H9 (cell line): ENCODE results near the gene TIAM2. TPM values are rescaled to one million over a fixed set of nuclear protein-coding genes. Genes with fewer than 3 reads are reported as not detected.

ENCODE experiments used
- DNase-seq: peaks from one replicate; pipeline ENCODE4 v3.0.0-alpha.2; 2017
- H2AFZ ChIP-seq: one replicate; pipeline ENCODE4 v1.6.1; 2013; ENCODE audit warnings: mild to moderate bottlenecking, low read length, control low read depth, moderate library complexity
- H2AK5ac ChIP-seq: 2 replicates; pipeline ENCODE4 v1.6.1; 2013; ENCODE audit warnings: low read length, control low read depth, mixed read lengths; ENCODE audit not compliant: insufficient read length
- H2BK120ac ChIP-seq: one replicate; pipeline ENCODE4 v1.6.1; 2013; ENCODE audit warnings: low read depth, mild to moderate bottlenecking, low read length, control low read depth, inconsistent platforms; ENCODE audit not compliant: poor library complexity, severe bottlenecking
- H2BK12ac ChIP-seq: 2 replicates; pipeline ENCODE4 v1.6.1; 2013; ENCODE audit warnings: low read length, control low read depth, mixed read lengths, low read depth; ENCODE audit not compliant: insufficient read length
- H2BK15ac ChIP-seq: 2 replicates; pipeline ENCODE4 v1.6.1; 2013; ENCODE audit warnings: low read depth, low read length, control low read depth
- H2BK20ac ChIP-seq: one replicate; pipeline ENCODE4 v1.6.1; 2013; ENCODE audit warnings: low read depth, mild to moderate bottlenecking, low read length, control low read depth, inconsistent platforms; ENCODE audit not compliant: poor library complexity, severe bottlenecking
- H2BK5ac ChIP-seq: 2 replicates; pipeline ENCODE4 v1.6.1; 2013; ENCODE audit warnings: low read length, control low read depth, mixed read lengths; ENCODE audit not compliant: insufficient read length
- H3K14ac ChIP-seq: 2 replicates; pipeline ENCODE4 v1.6.1; 2013; ENCODE audit warnings: low read length, control low read depth; ENCODE audit not compliant: insufficient read depth
- H3K18ac ChIP-seq: 2 replicates; pipeline ENCODE4 v1.6.1; 2013; ENCODE audit warnings: low read depth, mild to moderate bottlenecking, mixed read lengths, low read length, control low read depth; ENCODE audit not compliant: insufficient read length
- H3K23ac ChIP-seq: 2 replicates; pipeline ENCODE4 v1.6.1; 2013; ENCODE audit warnings: low read length, control low read depth, mixed read lengths, low read depth; ENCODE audit not compliant: insufficient read length
- H3K23me2 ChIP-seq: 2 replicates; pipeline ENCODE4 v1.6.1; 2013; ENCODE audit warnings: low read depth, mild to moderate bottlenecking, mixed read lengths, low read length, control low read depth; ENCODE audit not compliant: insufficient read length, poor library complexity, severe bottlenecking
- H3K27ac ChIP-seq: 2 replicates; pipeline ENCODE4 v1.5.1; 2013; ENCODE audit warnings: low read length, control low read depth, mixed read lengths, low read depth; ENCODE audit not compliant: insufficient read length
- H3K27me3 ChIP-seq: 2 replicates; pipeline ENCODE4 v1.6.1; 2013; ENCODE audit warnings: low read length, control low read depth, inconsistent platforms; ENCODE audit not compliant: insufficient read depth
- H3K4ac ChIP-seq: 2 replicates; pipeline ENCODE4 v1.6.1; 2013; ENCODE audit warnings: low read depth, mild to moderate bottlenecking, control low read depth, inconsistent platforms, low read length, moderate library complexity
- H3K4me1 ChIP-seq: 2 replicates; pipeline ENCODE4 v1.6.1; 2013; ENCODE audit warnings: low read length, control low read depth, inconsistent platforms; ENCODE audit not compliant: insufficient read depth
- H3K4me2 ChIP-seq: 2 replicates; pipeline ENCODE4 v1.6.1; 2013; ENCODE audit warnings: low read length, control low read depth, mixed read lengths; ENCODE audit not compliant: insufficient read length, insufficient read depth
- H3K56ac ChIP-seq: 2 replicates; pipeline ENCODE4 v1.6.1; 2013; ENCODE audit warnings: low read depth, mild to moderate bottlenecking, mixed read lengths, low read length, control low read depth; ENCODE audit not compliant: insufficient read length
- H3K79me1 ChIP-seq: 2 replicates; pipeline ENCODE4 v1.6.1; 2013; ENCODE audit warnings: low read depth, mild to moderate bottlenecking, moderate library complexity, low read length, control low read depth, inconsistent platforms; ENCODE audit not compliant: insufficient read depth, poor library complexity, severe bottlenecking
- H3K79me2 ChIP-seq: 2 replicates; pipeline ENCODE4 v1.6.1; 2013; ENCODE audit warnings: low read length, control low read depth, inconsistent platforms; ENCODE audit not compliant: insufficient read depth
- H3K9ac ChIP-seq: 2 replicates; pipeline ENCODE4 v1.6.1; 2013; ENCODE audit warnings: low read length, control low read depth, mixed read lengths; ENCODE audit not compliant: insufficient read length; ENCODE audit errors: extremely low read depth
- H3K9me3 ChIP-seq: one replicate; pipeline ENCODE4 v1.6.1; 2013; ENCODE audit warnings: low read depth, low read length, inconsistent platforms; ENCODE audit not compliant: control insufficient read depth
- H3T11ph ChIP-seq: one replicate; pipeline ENCODE4 v1.6.1; 2013; ENCODE audit warnings: mild to moderate bottlenecking, low read length, control low read depth, inconsistent platforms
- H4K20me1 ChIP-seq: one replicate; pipeline ENCODE4 v1.6.1; 2013; ENCODE audit not compliant: control insufficient read depth, insufficient read length, insufficient read depth
- H4K5ac ChIP-seq: 2 replicates; pipeline ENCODE4 v1.6.1; 2013; ENCODE audit warnings: low read depth, mild to moderate bottlenecking, mixed read lengths, low read length, control low read depth; ENCODE audit not compliant: insufficient read length
- H4K8ac ChIP-seq: replicated peaks from 2 replicates; pipeline ENCODE4 v1.6.1; 2013; ENCODE audit warnings: low read length, control low read depth, mixed read lengths, low read depth; ENCODE audit not compliant: insufficient read length
- H4K91ac ChIP-seq: 2 replicates; pipeline ENCODE4 v1.6.1; 2013; ENCODE audit warnings: low read depth, mild to moderate bottlenecking, moderate library complexity, mixed read lengths, low read length, control low read depth; ENCODE audit not compliant: insufficient read length
- H3K27ac Mint-ChIP-seq, 3 experiments: 2 replicates in 2 of 3; 3 replicates in 1 of 3; pipeline ENCODE4 v1.8.0; 2020 to 2021; ENCODE audit warnings: mixed read lengths in 3 of 3, mild to moderate bottlenecking in 1 of 3, moderate library complexity in 1 of 3
- H3K27me3 Mint-ChIP-seq: 2 replicates; pipeline ENCODE4 v1.8.0; 2021; ENCODE audit warnings: low read depth, mild to moderate bottlenecking, moderate library complexity, mixed read lengths
- H3K36me3 Mint-ChIP-seq, 3 experiments: 2 replicates in 2 of 3; 3 replicates in 1 of 3; pipeline ENCODE4 v1.8.0; 2020 to 2021; ENCODE audit warnings: low read depth in 3 of 3, mixed read lengths in 3 of 3; ENCODE audit not compliant: insufficient read depth in 1 of 3
- H3K4me1 Mint-ChIP-seq, 2 experiments: 2 replicates each; pipeline ENCODE4 v1.8.0; 2020; ENCODE audit warnings: mixed read lengths in 2 of 2
- H3K4me3 Mint-ChIP-seq, 2 experiments: 2 replicates in 1 of 2; 3 replicates in 1 of 2; pipeline ENCODE4 v1.8.0; 2020 to 2021; ENCODE audit warnings: mild to moderate bottlenecking in 2 of 2, mixed read lengths in 2 of 2, moderate library complexity in 1 of 2
- H3K9me3 Mint-ChIP-seq, 2 experiments: 2 replicates in 1 of 2; 3 replicates in 1 of 2; pipeline ENCODE4 v1.8.0; 2020; ENCODE audit warnings: mild to moderate bottlenecking in 2 of 2, mixed read lengths in 2 of 2, moderate library complexity in 1 of 2
- CTCF ChIP-seq: fragments of 200-600 bp; sonication (generic); conservative IDR thresholded peaks from 3 replicates; pipeline ENCODE4 v1.8.0; 2021; ENCODE audit warnings: antibody characterized with exemption, mild to moderate bottlenecking
- WGBS: extraction: QIAGEN DNeasy Blood & Tissue Kit; methylation state at CpG from one replicate; pipeline ENCODE4 v1.1.7; 2013; ENCODE audit warnings: missing lambda C conversion rate, low lambda C conversion rate, mixed read lengths; ENCODE audit not compliant: insufficient read length; ENCODE audit errors: extremely low coverage; 5-methylcytosine and 5-hydroxymethylcytosine counted together
- total RNA-seq: library from RNA; stranded (reverse); gene quantifications from 2 replicates; pipeline ENCODE4 v1.2.1, GENCODE V29; 2021

Gene TIAM2
- total RNA-seq, 1 experiment from 2014 or later, result 6.3 TPM

DNA sequence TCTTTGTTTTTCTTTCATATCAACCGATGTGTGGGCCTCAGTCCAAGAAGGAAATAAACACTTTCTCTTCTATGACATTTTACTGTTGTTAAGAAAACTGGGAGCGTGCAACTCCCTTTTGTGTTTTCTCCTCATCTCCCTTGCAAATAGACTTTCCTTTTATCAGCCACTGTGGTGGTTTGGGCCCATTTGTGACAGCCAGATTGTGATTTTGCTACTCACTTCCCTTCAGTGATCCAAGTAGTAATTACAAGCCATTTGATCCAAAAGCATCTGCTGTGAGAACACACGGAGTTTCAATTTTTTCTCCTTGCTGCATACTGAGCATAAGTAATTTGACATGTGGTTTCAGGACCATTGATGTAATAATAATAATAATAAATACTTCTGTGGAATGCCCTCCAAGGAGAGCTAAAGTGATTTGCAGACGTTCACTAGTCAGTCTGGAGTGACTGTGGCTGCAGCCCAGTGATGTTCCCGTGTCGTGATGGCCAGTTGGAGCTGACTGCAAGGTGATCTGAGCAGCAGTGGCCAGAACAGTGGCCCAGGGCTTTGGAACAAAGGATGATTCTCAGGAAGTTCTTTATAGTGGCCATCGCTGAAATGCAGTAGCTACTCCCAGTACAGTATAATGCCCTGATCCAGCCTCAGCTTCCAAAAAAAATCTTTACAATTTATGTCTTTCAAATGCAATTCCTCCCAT, 176.8 kb downstream of the TIAM2 start:
- no peaks in the 10 kb centered on the region for H3K9me3 ChIP-seq
- no peak overlapping the region for H3K27ac ChIP-seq
- no peaks in the 10 kb centered on the region for H3K27me3 ChIP-seq
- Mint-ChIP-seq H3K27ac (peak overlapping the region in 1 of 3 experiments; percentile 64; a peak in 1 of 7 replicates), H3K4me3 (no peak overlapping the region), H3K9me3 (no peaks in the 10 kb centered on the region), H3K27me3 (no peaks in the 10 kb centered on the region), H3K4me1 (peaks cover 28 to 31% of the 10 kb centered on the region in 2 experiments), H3K36me3 (peaks cover 0 to under 1% (median 0%) of the 10 kb centered on the region in 3 experiments; a peak in 3 of 7 replicates)
- no peak overlapping the region for H3K56ac ChIP-seq
- H3K79me2 ChIP-seq, result no peaks in the 10 kb centered on the region
- no peak overlapping the region for H2BK12ac ChIP-seq
- no peak overlapping the region for H2AK5ac ChIP-seq
- DNase-seq, result no peak
- no peak overlapping the region for H2BK120ac ChIP-seq
- H2BK20ac ChIP-seq, result no peak overlapping the region
- H3K4me2 ChIP-seq, result no peak overlapping the region
- H3K23ac ChIP-seq, result no peak overlapping the region
- no peak overlapping the region for H2AFZ ChIP-seq
- peaks cover 2% of the 10 kb centered on the region; the same call in 1 of the 2 replicates for H3K4me1 ChIP-seq
- no peak overlapping the region for H3T11ph ChIP-seq
- no peak overlapping the region for H3K18ac ChIP-seq
- no peak overlapping the region for H4K91ac ChIP-seq
- H3K9ac ChIP-seq, result no peak overlapping the region
- no peak overlapping the region for H3K14ac ChIP-seq
- TF ChIP-seq CTCF, result no peak
- no peak overlapping the region for H4K8ac ChIP-seq
- H2BK5ac ChIP-seq, result no peak overlapping the region
- no CpG with 5 or more reads among the region's 7 CpGs for WGBS
- no peak overlapping the region for H2BK15ac ChIP-seq
- H3K23me2 ChIP-seq, result no peaks in the 10 kb centered on the region
- H4K5ac ChIP-seq, result no peak overlapping the region
- no peaks in the 10 kb centered on the region for H4K20me1 ChIP-seq
- no peak overlapping the region for H3K4ac ChIP-seq
- no peaks in the 10 kb centered on the region for H3K79me1 ChIP-seq
